ES-I3 (cell line): ENCODE measurements around the gene GDPGP1.

ENCODE experiments used
- H3K36me3 ChIP-seq: 2 replicates; pipeline ENCODE4 v1.6.1; 2013; ENCODE audit warnings: mild to moderate bottlenecking, low read length, control low read depth, moderate library complexity; ENCODE audit not compliant: insufficient read depth
- H3K4me1 ChIP-seq: 2 replicates; pipeline ENCODE4 v1.6.1; 2013; ENCODE audit warnings: mild to moderate bottlenecking, control low read depth, low read length; ENCODE audit not compliant: insufficient read depth
- H3K9ac ChIP-seq: 2 replicates; pipeline ENCODE4 v1.6.1; 2013; ENCODE audit warnings: low read depth, mild to moderate bottlenecking, low read length, moderate library complexity
- H3K9me3 ChIP-seq: 2 replicates; pipeline ENCODE4 v1.6.1; 2013; ENCODE audit warnings: mild to moderate bottlenecking, low read length, moderate library complexity; ENCODE audit not compliant: control insufficient read depth, insufficient read depth

GDPGP1 gene

DNA sequence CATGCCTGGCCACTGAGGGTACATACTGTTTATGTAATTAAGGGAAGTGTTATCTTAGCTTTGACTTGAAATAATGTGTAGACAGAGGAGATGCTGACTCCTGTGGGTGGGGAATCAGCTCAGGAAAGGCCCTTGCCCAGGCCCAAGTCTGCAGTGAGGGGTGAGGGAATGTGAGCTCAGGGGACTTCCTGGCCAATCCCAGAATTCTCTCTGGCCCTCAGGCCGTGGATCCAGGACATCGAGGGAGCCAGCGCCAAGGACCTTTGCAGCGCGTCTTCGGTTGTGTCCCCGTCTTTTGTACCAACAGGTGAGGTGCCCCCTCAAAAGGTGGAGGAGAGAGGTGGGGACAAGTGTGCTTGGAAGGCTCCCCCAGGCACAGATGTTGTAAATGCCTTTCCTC lies 6.7 kb upstream of the GDPGP1 start:
- H3K9me3 ChIP-seq: no peaks in the 10 kb centered on the region
- no peaks in the 10 kb centered on the region for H3K4me1 ChIP-seq
- peaks cover 9% of the 10 kb centered on the region for H3K36me3 ChIP-seq
- no peak overlapping the region for H3K9ac ChIP-seq

DNA sequence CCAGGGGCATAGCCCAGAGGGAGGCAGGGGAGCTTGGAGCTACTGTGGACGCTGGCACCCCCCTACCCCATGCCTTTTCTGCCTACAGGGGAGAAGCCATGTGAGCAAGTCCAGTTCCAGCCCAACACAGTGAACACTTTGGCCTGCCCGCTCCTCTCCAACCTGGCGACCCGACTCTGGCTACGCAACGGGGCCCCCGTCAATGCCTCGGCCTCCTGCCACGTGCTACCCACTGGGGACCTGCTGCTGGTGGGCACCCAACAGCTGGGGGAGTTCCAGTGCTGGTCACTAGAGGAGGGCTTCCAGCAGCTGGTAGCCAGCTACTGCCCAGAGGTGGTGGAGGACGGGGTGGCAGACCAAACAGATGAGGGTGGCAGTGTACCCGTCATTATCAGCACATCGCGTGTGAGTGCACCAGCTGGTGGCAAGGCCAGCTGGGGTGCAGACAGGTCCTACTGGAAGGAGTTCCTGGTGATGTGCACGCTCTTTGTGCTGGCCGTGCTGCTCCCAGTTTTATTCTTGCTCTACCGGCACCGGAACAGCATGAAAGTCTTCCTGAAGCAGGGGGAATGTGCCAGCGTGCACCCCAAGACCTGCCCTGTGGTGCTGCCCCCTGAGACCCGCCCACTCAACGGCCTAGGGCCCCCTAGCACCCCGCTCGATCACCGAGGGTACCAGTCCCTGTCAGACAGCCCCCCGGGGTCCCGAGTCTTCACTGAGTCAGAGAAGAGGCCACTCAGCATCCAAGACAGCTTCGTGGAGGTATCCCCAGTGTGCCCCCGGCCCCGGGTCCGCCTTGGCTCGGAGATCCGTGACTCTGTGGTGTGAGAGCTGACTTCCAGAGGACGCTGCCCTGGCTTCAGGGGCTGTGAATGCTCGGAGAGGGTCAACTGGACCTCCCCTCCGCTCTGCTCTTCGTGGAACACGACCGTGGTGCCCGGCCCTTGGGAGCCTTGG lies 5.9 kb upstream of the GDPGP1 start:
- Histone ChIP-seq H3K9ac (no peak overlapping the region), H3K36me3 (peaks cover 5% of the 10 kb centered on the region), H3K4me1 (no peaks in the 10 kb centered on the region), H3K9me3 (no peaks in the 10 kb centered on the region)

DNA sequence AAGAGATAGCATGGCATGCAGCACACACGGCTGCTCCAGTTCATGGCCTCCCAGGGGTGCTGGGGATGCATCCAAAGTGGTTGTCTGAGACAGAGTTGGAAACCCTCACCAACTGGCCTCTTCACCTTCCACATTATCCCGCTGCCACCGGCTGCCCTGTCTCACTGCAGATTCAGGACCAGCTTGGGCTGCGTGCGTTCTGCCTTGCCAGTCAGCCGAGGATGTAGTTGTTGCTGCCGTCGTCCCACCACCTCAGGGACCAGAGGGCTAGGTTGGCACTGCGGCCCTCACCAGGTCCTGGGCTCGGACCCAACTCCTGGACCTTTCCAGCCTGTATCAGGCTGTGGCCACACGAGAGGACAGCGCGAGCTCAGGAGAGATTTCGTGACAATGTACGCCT lies 5.0 kb upstream of the GDPGP1 start:
- Histone ChIP-seq H3K4me1 (no peaks in the 10 kb centered on the region), H3K9ac (no peak overlapping the region), H3K9me3 (no peaks in the 10 kb centered on the region), H3K36me3 (peaks cover 5% of the 10 kb centered on the region)

GRCh38 chr15:90230071-90230494 lies 3.9 kb upstream of the GDPGP1 start:
- Histone ChIP-seq H3K4me1 (0 out of 2 replicates have a peak, but pooled peaks cover 3% of the 10 kb centered on the region), H3K9me3 (no peaks in the 10 kb centered on the region), H3K36me3 (no peaks in the 10 kb centered on the region; the same call in 1 of the 2 replicates), H3K9ac (no peak overlapping the region)

- no peaks in the 10 kb centered on the region; the same call in 1 of the 2 replicates for H3K36me3 ChIP-seq
- no peaks in the 10 kb centered on the region for H3K9me3 ChIP-seq
- 0 out of 2 replicates have a peak, but pooled peaks cover 3% of the 10 kb centered on the region for H3K4me1 ChIP-seq
- H3K9ac ChIP-seq: no peak overlapping the region
These were observed 3.4 kb upstream of the GDPGP1 start for GRCh38 chr15:90230610-90231009.

DNA sequence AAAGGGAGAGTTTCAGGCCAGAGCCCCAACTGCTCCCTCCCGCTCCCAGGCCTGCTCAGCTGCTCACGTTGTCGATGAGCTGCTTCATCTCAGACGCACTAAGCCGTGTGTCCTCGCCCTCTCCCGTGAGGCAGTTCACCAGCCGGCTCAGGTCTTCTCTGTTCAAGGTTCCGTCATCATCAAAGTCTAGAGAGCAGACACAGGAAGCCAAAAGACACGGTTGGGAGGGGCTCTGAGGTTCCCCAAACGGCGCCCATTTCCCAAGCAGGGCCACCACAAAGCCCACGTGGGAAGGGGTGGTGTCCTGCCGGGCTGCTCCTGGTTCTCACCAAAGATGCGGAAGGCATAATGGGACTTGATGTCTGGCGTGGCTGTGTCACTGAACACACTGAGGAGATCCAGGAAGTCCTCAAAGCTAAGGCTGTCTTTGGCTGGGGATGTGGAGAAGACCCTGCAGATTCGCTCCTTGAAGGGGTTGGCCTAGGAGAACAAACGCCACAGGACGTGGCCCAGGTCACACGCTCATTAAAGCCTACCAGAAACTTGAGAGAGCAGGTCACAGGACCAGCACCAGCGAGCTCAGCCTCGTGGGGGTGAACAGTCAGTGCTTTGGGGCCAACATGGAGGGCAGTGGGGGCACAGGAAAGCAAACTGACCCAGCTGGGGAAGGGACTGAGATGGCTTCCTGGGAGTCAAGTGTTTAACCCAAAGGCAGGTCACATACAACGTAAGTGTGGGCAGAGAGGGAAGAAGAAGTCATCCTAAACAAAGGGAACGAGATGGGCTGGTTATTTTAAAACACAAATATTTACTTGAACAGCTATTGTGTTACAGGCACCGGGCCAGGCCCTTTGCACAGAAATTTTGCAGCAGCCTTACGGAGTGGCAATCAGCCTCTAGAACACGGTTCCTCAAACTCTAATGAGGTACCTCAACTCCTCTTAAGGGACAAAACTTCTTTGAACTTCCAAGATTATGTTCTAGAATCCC lies 2.7 kb upstream of the GDPGP1 start:
- no peak overlapping the region for H3K9ac ChIP-seq

GRCh38 chr15:90232196-90232595 lies 1.8 kb upstream of the GDPGP1 start:
- no peak overlapping the region for H3K9ac ChIP-seq
- H3K36me3 ChIP-seq: no peaks in the 10 kb centered on the region; the same call in 1 of the 2 replicates
- H3K4me1 ChIP-seq: 0 out of 2 replicates have a peak, but pooled peaks cover 3% of the 10 kb centered on the region

More for the DNA sequence above, 2.7 kb upstream of the GDPGP1 start:
- H3K36me3 ChIP-seq: no peaks in the 10 kb centered on the region; the same call in 1 of the 2 replicates
- 0 out of 2 replicates have a peak, but pooled peaks cover 3% of the 10 kb centered on the region for H3K4me1 ChIP-seq
- H3K9me3 ChIP-seq: no peaks in the 10 kb centered on the region

DNA sequence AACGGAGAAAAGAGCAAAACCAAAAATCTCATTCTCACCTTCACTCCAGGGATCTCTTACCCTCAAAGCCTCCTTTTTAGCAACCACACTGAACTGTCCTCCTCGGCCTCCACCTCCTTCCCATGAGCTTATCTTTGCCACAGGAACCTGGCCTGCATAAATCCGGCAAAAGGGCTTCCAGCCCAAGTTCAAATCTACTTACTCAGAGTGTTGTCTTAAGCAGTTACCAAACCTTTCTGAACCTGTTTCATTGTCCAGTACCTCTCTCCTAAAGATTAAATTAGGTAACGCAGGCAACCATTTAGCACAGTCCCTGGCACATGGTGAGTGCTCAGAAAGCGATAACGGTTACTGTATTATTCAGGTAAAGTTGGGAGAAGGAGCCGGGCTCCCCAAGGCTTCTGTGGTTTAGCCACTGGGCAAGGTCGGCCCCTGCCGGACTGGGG lies 1.0 kb upstream of the GDPGP1 start:
- peak overlapping the region; percentile 71; the same call in 1 of the 2 replicates for H3K9ac ChIP-seq
- H3K9me3 ChIP-seq: no peaks in the 10 kb centered on the region
- 0 out of 2 replicates have a peak, but pooled peaks cover 3% of the 10 kb centered on the region for H3K4me1 ChIP-seq
- no peaks in the 10 kb centered on the region for H3K36me3 ChIP-seq

More at GRCh38 chr15:90232196-90232595, 1.8 kb upstream of the GDPGP1 start:
- H3K9me3 ChIP-seq: no peaks in the 10 kb centered on the region

DNA sequence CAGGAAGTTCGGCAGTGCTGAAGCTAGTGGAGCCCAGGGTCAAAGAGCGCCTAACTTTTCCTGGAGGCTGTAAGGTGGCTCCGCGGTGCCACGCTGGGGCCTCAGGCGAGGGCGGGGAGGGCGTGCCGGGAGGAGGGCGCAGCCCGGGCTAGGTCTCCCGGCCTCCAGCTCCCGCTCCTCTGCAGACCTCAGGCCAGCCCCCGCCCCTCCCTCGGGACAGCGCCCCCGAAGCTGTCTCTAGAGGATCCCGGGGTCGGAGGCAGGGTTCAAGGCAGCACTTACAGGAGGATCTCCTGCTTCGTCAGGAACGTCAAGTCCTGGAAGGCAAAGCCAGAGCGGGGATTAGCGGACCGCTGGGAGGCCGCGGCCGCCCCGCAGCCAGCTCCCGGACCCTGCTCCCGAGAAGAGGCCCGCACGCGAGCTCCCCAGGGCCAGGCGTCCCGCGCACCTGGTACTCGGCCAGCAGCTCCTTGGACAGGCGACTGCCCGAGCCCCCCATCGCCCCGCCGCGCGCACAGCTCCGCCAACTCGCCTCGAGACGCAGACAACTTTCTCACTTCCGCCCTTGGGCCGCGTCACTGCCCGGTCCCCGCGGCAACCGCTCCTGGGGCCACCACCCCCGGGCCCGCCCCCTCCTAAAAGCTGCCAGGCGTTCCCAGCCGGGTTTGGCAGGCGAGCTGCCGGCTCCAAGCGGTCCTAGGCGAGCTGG lies 468 bp upstream of the GDPGP1 start, which contains the start of gene CIB1:
Gene CIB1 (minus strand): TSS at position 555 of the 709 bp plus-strand sequence. CDS start 56 bp downstream, at position 499.
- peak within 1 kb of the TSS; percentile 71 for H3K9ac ChIP-seq
- H3K9me3 ChIP-seq: no peaks in the 10 kb centered on the region
- no peaks in the 10 kb centered on the region for H3K36me3 ChIP-seq
- 0 out of 2 replicates have a peak, but pooled peaks cover 3% of the 10 kb centered on the region for H3K4me1 ChIP-seq

DNA sequence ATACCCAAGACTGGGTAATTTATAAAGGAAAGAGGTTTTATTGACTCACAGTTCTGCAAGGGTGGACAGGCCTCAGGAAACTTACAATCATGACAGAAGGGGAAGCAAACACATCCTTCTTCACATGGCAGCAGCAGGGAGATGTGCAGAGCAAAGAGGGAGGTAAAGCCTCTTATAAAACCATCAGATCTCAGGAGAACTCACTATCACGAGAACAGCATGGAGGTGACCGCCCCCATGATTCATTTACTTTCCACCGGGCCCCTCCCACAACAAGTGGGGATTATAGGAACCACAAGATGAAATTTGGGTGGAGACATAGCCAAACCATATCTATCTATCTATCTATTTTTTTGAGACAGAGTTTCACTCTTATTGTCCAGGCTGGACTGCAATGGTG lies 5.4 kb downstream of the GDPGP1 start:
- H3K9ac ChIP-seq: no peak overlapping the region
- H3K4me1 ChIP-seq: 0 out of 2 replicates have a peak, but pooled peaks cover 3% of the 10 kb centered on the region
- no peaks in the 10 kb centered on the region for H3K36me3 ChIP-seq
- no peaks in the 10 kb centered on the region for H3K9me3 ChIP-seq

DNA sequence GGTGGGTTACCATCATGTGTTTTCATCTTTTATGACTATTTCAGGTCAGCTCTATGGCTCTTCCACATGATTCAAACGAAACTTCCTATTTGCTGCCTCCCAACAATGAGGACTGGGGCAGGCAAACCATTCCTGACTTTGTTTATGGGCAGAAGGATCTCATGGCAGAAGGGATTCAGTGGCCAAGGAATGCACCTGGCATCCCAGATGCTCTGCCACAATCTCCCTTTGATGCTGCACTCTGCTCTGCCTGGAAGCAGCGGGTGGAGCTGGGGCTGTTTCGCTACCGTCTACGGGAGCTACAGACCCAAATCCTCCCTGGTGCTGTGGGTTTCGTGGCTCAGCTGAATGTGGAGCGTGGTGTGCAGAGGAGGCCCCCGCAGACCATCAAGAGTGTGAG lies 6.8 kb downstream of the GDPGP1 start:
- H3K9ac ChIP-seq: no peak overlapping the region
- no peaks in the 10 kb centered on the region for H3K36me3 ChIP-seq
- no peaks in the 10 kb centered on the region for H3K9me3 ChIP-seq

GRCh38 chr15:90241343-90242192 lies 7.6 kb downstream of the GDPGP1 start:
- H3K36me3 ChIP-seq: no peaks in the 10 kb centered on the region
- no peak overlapping the region for H3K9ac ChIP-seq
- H3K9me3 ChIP-seq: no peaks in the 10 kb centered on the region
- no peaks in the 10 kb centered on the region for H3K4me1 ChIP-seq

More for the DNA sequence above, 6.8 kb downstream of the GDPGP1 start:
- H3K4me1 ChIP-seq: no peaks in the 10 kb centered on the region
